HCT116 (cell line): ENCODE results near the gene EPYC. TPM values are rescaled to one million over a fixed set of nuclear protein-coding genes. Genes with fewer than 3 reads are reported as not detected.

Source experiments
- ATAC-seq: fragments of 200-7000 bp; cut with Tn5 transposase; 2 replicates; pipeline ENCODE4 v1.9.1; 2020; ENCODE audit warnings: mild to moderate bottlenecking, moderate library complexity
- BruUV-seq: library from RNA; stranded (reverse); fragments of 400-500 nt; replicated peaks from 2 replicates; lab custom pipeline; 2021; lab: Mats Ljungman, UMichigan
- CTCF ChIA-PET: fragments of 300-600 bp; sonication (Branson Sonifier 250); formaldehyde crosslinking; loops from one replicate; lab custom pipeline; 2021; ENCODE audit warnings: antibody characterized with exemption; lab: Charles Lee
- POLR2A ChIA-PET: fragments of 300-600, 350-600 bp; sonication (Branson Sonifier 250); formaldehyde crosslinking; loops from one replicate; lab custom pipeline; 2021; ENCODE audit warnings: antibody characterized with exemption; lab: Charles Lee
- RAD21 ChIA-PET, 2 experiments: fragments of 300-600 bp; sonication (Branson Sonifier 250); formaldehyde crosslinking; loops; one replicate each; lab custom pipeline; 2023; ENCODE audit warnings: low total read pairs in 2 of 2; ENCODE audit not compliant: uncharacterized antibody in 2 of 2, unreplicated experiment in 2 of 2, low non-redundant PET in 1 of 2; lab: Charles Lee
- DNase-seq: peaks from one replicate; pipeline ENCODE4 v3.0.0-alpha.2; 2010; ENCODE audit warnings: low read depth, low spot score
- H2AFZ ChIP-seq: fragments of 200-600 bp; shearing (Covaris generic), sonication (generic); 2 replicates; pipeline ENCODE4 v1.6.1; 2017; ENCODE audit warnings: low read depth, mixed run types, mixed read lengths, antibody characterized with exemption, low read length; ENCODE audit not compliant: poor library complexity, severe bottlenecking
- H3K27ac ChIP-seq: 2 replicates; pipeline ENCODE4 v1.5.1; 2012; ENCODE audit warnings: low read depth, low read length
- H3K27me3 ChIP-seq: fragments of 200-600 bp; sonication (generic); 2 replicates; pipeline ENCODE4 v1.6.1; 2016; ENCODE audit warnings: mixed run types, low read length, mixed read lengths; ENCODE audit not compliant: insufficient read depth
- H3K36me3 ChIP-seq, 2 experiments: fragments of 200-500 bp in 1 of 2; fragments of 200-600 bp in 1 of 2; sonication (Bioruptor generic) in 1 of 2; sonication (generic) in 1 of 2; 2 replicates each; pipeline versions ENCODE4 v1.5.1 to v1.6.1; 2014 to 2016; ENCODE audit warnings: low read length in 2 of 2, inconsistent platforms in 1 of 2, mixed read lengths in 1 of 2, mixed run types in 1 of 2; ENCODE audit not compliant: insufficient read depth in 2 of 2, control insufficient read depth in 1 of 2
- H3K4me1 ChIP-seq, 2 experiments: fragments of 200-600 bp in 1 of 2; sonication (generic) in 1 of 2; 2 replicates each; pipeline versions ENCODE4 v1.5.1 to v1.6.1; 2012 to 2017; ENCODE audit warnings: low read length in 2 of 2, inconsistent platforms in 1 of 2, mild to moderate bottlenecking in 1 of 2, mixed read lengths in 1 of 2, mixed run types in 1 of 2, moderate library complexity in 1 of 2; ENCODE audit not compliant: insufficient read depth in 2 of 2, control insufficient read depth in 1 of 2
- H3K4me2 ChIP-seq: fragments of 200-600 bp; sonication (generic); 2 replicates; pipeline ENCODE4 v1.6.1; 2017; ENCODE audit warnings: mixed run types, low read length, mixed read lengths
- H3K4me3 ChIP-seq, 2 experiments: fragments of 200-600 bp in 1 of 2; sonication (generic) in 1 of 2; replicated peaks in 1 of 2; 2 replicates each; pipeline ENCODE4 v1.5.1; 2011 to 2016; ENCODE audit warnings: low read length in 2 of 2, control low read depth in 1 of 2, low read depth in 1 of 2, mild to moderate bottlenecking in 1 of 2, mixed read lengths in 1 of 2, mixed run types in 1 of 2
- H3K79me2 ChIP-seq: fragments of 200-600 bp; sonication (generic); 2 replicates; pipeline ENCODE4 v1.6.1; 2017; ENCODE audit warnings: mild to moderate bottlenecking, mixed run types, low read length, moderate library complexity, mixed read lengths; ENCODE audit not compliant: insufficient read depth
- H3K9ac ChIP-seq: fragments of 200-600 bp; sonication (generic); 2 replicates; pipeline ENCODE4 v1.6.1; 2016; ENCODE audit warnings: low read length, mixed read lengths
- H3K9me2 ChIP-seq: fragments of 200-600 bp; sonication (generic), shearing (Covaris generic); 2 replicates; pipeline ENCODE4 v1.6.1; 2017; ENCODE audit warnings: mixed run types, mild to moderate bottlenecking, moderate library complexity; ENCODE audit not compliant: insufficient read depth
- H3K9me3 ChIP-seq, 2 experiments: fragments of 200-500 bp in 1 of 2; fragments of 200-600 bp in 1 of 2; sonication (Bioruptor generic) in 1 of 2; sonication (generic) in 1 of 2; 2 replicates each; pipeline ENCODE4 v1.6.1; 2014 to 2017; ENCODE audit warnings: low read length in 2 of 2, mixed read lengths in 2 of 2, inconsistent platforms in 1 of 2, low read depth in 1 of 2, mild to moderate bottlenecking in 1 of 2, mixed run types in 1 of 2, moderate library complexity in 1 of 2; ENCODE audit not compliant: control insufficient read depth in 1 of 2, insufficient read depth in 1 of 2
- H4K20me1 ChIP-seq: fragments of 200-600 bp; sonication (generic), shearing (Covaris generic); 2 replicates; pipeline ENCODE4 v1.6.1; 2017; ENCODE audit warnings: mixed run types, mild to moderate bottlenecking, moderate library complexity; ENCODE audit not compliant: insufficient read depth
- CEBPB ChIP-seq: IDR thresholded peaks from 2 replicates; pipeline ENCODE4 v1.6.1; 2012; ENCODE audit warnings: low read depth
- EGR1 ChIP-seq: IDR thresholded peaks from 2 replicates; pipeline ENCODE4 v1.6.1; 2012; ENCODE audit warnings: low read depth
- ELF1 ChIP-seq: IDR thresholded peaks from 2 replicates; pipeline ENCODE4 v1.6.1; 2012; ENCODE audit warnings: low read depth, borderline replicate concordance
- EZH2 ChIP-seq: fragments of 200-600 bp; sonication (generic); IDR thresholded peaks from 2 replicates; pipeline ENCODE4 v1.6.1; 2017; ENCODE audit warnings: antibody characterized with exemption, mixed run types
- EZH2phosphoT487 ChIP-seq: fragments of 200-600 bp; IDR thresholded peaks from 2 replicates; pipeline ENCODE4 v1.6.1; 2018; ENCODE audit warnings: antibody characterized with exemption, borderline replicate concordance
- JUND ChIP-seq: IDR thresholded peaks from 2 replicates; pipeline ENCODE4 v1.6.1; 2012
- POLR2A ChIP-seq: IDR thresholded peaks from 2 replicates; pipeline ENCODE4 v1.7.0; 2011; ENCODE audit warnings: borderline replicate concordance; ENCODE audit not compliant: insufficient read depth, insufficient read length; ENCODE audit errors: extremely low read depth
- POLR2AphosphoS5 ChIP-seq: IDR thresholded peaks from 2 replicates; pipeline ENCODE4 v1.6.1; 2011; ENCODE audit warnings: mild to moderate bottlenecking, low read depth, low read length, moderate library complexity
- RAD21 ChIP-seq: IDR thresholded peaks from 2 replicates; pipeline ENCODE4 v1.6.1; 2012; ENCODE audit warnings: low read depth, mild to moderate bottlenecking
- SP1 ChIP-seq: IDR thresholded peaks from 2 replicates; pipeline ENCODE4 v1.6.1; 2012; ENCODE audit warnings: low read depth
- SRF ChIP-seq: IDR thresholded peaks from 2 replicates; pipeline ENCODE4 v1.6.1; 2012; ENCODE audit warnings: low read depth
- YY1 ChIP-seq: IDR thresholded peaks from 2 replicates; pipeline ENCODE4 v1.6.1; 2011; ENCODE audit warnings: low read length, low read depth, moderate library complexity, mild to moderate bottlenecking; ENCODE audit not compliant: insufficient replicate concordance; ENCODE audit errors: extremely low read depth
- ZFX ChIP-seq: fragments of 450-650 bp; IDR thresholded peaks from 2 replicates; pipeline ENCODE4 v1.6.1; 2017
- intact Hi-C: fragments of 100-400 bp; cut with micrococcal nuclease; formaldehyde crosslinking; loops from 2 replicates; pipeline ENCODE4 v1.10.0; 2022
- total RNA-seq: library from RNA; stranded (reverse); gene quantifications from one replicate; pipeline ENCODE4 v1.2.1, GENCODE V29; 2021; ENCODE audit not compliant: unreplicated experiment
- TF ChIP-seq, protein P1 (sequence below): IDR thresholded peaks from 2 replicates; pipeline ENCODE4 v1.6.1; 2012
- TF ChIP-seq, protein P2 (sequence below): IDR thresholded peaks from 2 replicates; pipeline ENCODE4 v1.6.1; 2011; ENCODE audit warnings: mild to moderate bottlenecking, low read length, moderate library complexity; ENCODE audit not compliant: insufficient replicate concordance; ENCODE audit errors: extremely low read depth
- TF ChIP-seq, protein P3 (sequence below): IDR thresholded peaks from 2 replicates; pipeline ENCODE4 v1.6.1; 2012; ENCODE audit warnings: low read depth

The EPYC gene
- total RNA-seq, 1 experiment from 2014 or later = not detected

DNA sequence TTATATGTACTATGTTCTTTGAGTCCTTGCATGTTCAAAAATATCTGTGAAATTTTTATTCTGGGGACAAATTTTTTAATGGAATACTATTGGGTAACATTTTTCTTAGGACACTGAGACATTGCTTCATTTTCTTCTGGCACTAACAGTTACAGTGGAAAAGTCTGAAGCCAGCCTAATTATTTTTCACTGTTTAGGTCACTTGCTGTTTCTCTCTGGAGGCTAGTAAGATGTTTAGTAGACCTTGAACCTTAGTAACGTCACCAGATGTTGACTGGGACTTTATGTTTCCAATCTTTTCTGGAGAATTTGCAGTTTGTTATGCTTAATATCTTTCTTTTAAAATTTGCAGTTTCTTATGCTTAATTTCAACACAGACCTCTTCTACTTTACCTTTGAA, 12.3 kb upstream of the EPYC start:
- Histone ChIP-seq H4K20me1 (no peaks in the 10 kb centered on the region), H3K4me3 (no peak overlapping the region), H3K4me2 (no peak overlapping the region), H2AFZ (no peak overlapping the region), H3K27ac (no peak overlapping the region), H3K27me3 (no peaks in the 10 kb centered on the region), H3K9me2 (peaks cover 2% of the 10 kb centered on the region; the same call in 1 of the 2 replicates), H3K4me1 (no peaks in the 10 kb centered on the region), H3K36me3 (no peaks in the 10 kb centered on the region), H3K9ac (no peak overlapping the region), H3K79me2 (no peaks in the 10 kb centered on the region), H3K9me3 (no peaks in the 10 kb centered on the region)
- RAD21 ChIA-PET = no interaction called here
- POLR2A ChIA-PET = no interaction called here
- no TSS peak for BruUV-seq
- DNase-seq (no peak), ATAC-seq (no peak)
- intact Hi-C loops = no loop called here
- CTCF ChIA-PET = no interaction called here
- no peak for TF ChIP-seq JUND
- TF ChIP-seq EZH2 = no peak

DNA sequence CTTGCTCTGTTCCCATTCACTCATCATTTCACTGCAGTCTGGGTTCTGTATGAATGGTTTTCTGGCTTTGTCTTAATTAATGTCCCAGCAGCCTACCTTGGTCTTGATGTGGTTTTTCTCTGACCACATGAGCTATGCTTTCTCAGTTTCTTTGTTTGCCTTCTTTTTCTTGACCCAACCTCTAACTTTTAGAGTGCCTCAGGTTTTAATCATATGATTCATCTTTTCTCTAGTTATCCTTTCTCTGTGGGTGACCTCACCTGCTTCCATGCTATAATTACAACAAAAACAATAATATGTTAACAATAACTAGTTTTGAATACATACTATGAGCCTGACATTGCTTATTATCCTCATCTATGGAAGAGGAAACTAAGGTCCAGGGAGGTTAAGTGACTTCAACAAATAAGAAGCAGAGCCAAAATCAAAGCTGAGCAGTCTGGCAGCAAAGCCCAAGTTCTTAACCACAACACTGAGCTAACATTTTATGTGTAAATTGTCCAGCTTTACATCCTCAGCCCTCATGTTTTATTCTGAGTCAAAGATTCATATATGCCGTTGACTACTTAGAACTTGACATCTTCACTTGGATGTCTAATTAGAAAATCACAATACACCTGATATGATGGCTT, 4.7 kb upstream of the EPYC start:
- DNase-seq (no peak), ATAC-seq (no peak)
- no peaks in the 10 kb centered on the region for H3K9me3 ChIP-seq
- no peaks in the 10 kb centered on the region for H3K9me2 ChIP-seq
- no peaks in the 10 kb centered on the region for H3K36me3 ChIP-seq
- CTCF ChIA-PET = no interaction called here
- H2AFZ ChIP-seq = no peak overlapping the region
- intact Hi-C loops = no loop called here
- no peak overlapping the region for H3K4me3 ChIP-seq
- BruUV-seq = no TSS peak
- RAD21 ChIA-PET = no interaction called here
- H3K9ac ChIP-seq = no peak overlapping the region
- H4K20me1 ChIP-seq = no peaks in the 10 kb centered on the region
- no peaks in the 10 kb centered on the region for H3K79me2 ChIP-seq
- no peaks in the 10 kb centered on the region for H3K27me3 ChIP-seq
- no peaks in the 10 kb centered on the region; a peak in 1 of 4 replicates for H3K4me1 ChIP-seq
- H3K4me2 ChIP-seq = no peak overlapping the region
- POLR2A ChIA-PET = no interaction called here
- no peak overlapping the region for H3K27ac ChIP-seq
- TF ChIP-seq, protein P1, sequence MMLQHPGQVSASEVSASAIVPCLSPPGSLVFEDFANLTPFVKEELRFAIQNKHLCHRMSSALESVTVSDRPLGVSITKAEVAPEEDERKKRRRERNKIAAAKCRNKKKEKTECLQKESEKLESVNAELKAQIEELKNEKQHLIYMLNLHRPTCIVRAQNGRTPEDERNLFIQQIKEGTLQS = no peak
- TF ChIP-seq SRF (no peak), EZH2phosphoT487 (no peak), JUND (no peak), EGR1 (no peak), ELF1 (no peak), EZH2 (no peak), ZFX (no peak), YY1 (no peak), CEBPB (no peak), RAD21 (no peak), SP1 (no peak), POLR2A (no peak), POLR2AphosphoS5 (no peak)
- TF ChIP-seq, protein P2, sequence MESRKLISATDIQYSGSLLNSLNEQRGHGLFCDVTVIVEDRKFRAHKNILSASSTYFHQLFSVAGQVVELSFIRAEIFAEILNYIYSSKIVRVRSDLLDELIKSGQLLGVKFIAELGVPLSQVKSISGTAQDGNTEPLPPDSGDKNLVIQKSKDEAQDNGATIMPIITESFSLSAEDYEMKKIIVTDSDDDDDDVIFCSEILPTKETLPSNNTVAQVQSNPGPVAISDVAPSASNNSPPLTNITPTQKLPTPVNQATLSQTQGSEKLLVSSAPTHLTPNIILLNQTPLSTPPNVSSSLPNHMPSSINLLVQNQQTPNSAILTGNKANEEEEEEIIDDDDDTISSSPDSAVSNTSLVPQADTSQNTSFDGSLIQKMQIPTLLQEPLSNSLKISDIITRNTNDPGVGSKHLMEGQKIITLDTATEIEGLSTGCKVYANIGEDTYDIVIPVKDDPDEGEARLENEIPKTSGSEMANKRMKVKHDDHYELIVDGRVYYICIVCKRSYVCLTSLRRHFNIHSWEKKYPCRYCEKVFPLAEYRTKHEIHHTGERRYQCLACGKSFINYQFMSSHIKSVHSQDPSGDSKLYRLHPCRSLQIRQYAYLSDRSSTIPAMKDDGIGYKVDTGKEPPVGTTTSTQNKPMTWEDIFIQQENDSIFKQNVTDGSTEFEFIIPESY = no peak
- TF ChIP-seq, protein P3, sequence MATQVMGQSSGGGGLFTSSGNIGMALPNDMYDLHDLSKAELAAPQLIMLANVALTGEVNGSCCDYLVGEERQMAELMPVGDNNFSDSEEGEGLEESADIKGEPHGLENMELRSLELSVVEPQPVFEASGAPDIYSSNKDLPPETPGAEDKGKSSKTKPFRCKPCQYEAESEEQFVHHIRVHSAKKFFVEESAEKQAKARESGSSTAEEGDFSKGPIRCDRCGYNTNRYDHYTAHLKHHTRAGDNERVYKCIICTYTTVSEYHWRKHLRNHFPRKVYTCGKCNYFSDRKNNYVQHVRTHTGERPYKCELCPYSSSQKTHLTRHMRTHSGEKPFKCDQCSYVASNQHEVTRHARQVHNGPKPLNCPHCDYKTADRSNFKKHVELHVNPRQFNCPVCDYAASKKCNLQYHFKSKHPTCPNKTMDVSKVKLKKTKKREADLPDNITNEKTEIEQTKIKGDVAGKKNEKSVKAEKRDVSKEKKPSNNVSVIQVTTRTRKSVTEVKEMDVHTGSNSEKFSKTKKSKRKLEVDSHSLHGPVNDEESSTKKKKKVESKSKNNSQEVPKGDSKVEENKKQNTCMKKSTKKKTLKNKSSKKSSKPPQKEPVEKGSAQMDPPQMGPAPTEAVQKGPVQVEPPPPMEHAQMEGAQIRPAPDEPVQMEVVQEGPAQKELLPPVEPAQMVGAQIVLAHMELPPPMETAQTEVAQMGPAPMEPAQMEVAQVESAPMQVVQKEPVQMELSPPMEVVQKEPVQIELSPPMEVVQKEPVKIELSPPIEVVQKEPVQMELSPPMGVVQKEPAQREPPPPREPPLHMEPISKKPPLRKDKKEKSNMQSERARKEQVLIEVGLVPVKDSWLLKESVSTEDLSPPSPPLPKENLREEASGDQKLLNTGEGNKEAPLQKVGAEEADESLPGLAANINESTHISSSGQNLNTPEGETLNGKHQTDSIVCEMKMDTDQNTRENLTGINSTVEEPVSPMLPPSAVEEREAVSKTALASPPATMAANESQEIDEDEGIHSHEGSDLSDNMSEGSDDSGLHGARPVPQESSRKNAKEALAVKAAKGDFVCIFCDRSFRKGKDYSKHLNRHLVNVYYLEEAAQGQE = no peak
